NK-92 (cell line): ENCODE results near the gene MXRA8.
A peak's percentile ranks its signal among the peaks of the same experiment; 100 is the strongest.
"Not testable (repeated sequence)": the region's sequence is repeated elsewhere in the genome, so short reads cannot be mapped to it uniquely, and the experiment has no call there.

Experiments used
- DNase-seq: peaks from one replicate; lab custom pipeline; 2025; ENCODE audit not compliant: unreplicated experiment; lab: John Stamatoyannopoulos, UW

MXRA8 gene

GRCh38 chr1:1393428-1393827, 35.1 kb upstream of the MXRA8 start:
- DNase-seq, result no peak

GRCh38 chr1:1393014-1393413, 34.7 kb upstream of the MXRA8 start:
- no peak for DNase-seq

GRCh38 chr1:1391225-1391624, 32.9 kb upstream of the MXRA8 start:
- no peak for DNase-seq

GRCh38 chr1:1390675-1391074, 32.3 kb upstream of the MXRA8 start:
- no peak for DNase-seq

- no peak for DNase-seq
These were observed 29.7 kb upstream of the MXRA8 start for GRCh38 chr1:1388078-1388472.

GRCh38 chr1:1387098-1388077, 29.0 kb upstream of the MXRA8 start:
- no peak for DNase-seq

- no peak for DNase-seq
These were observed 27.6 kb upstream of the MXRA8 start for GRCh38 chr1:1385931-1386330.

- DNase-seq, result not testable (repeated sequence)
These were observed 27.0 kb upstream of the MXRA8 start for GRCh38 chr1:1385339-1385738.

- DNase-seq, result no peak
These were observed 22.9 kb upstream of the MXRA8 start for GRCh38 chr1:1381294-1381693.

- DNase-seq, result no peak
These were observed 22.5 kb upstream of the MXRA8 start for GRCh38 chr1:1380860-1381259.

GRCh38 chr1:1377540-1378205, 19.3 kb upstream of the MXRA8 start:
- no peak for DNase-seq

- DNase-seq, result no peak
These were observed 18.3 kb upstream of the MXRA8 start for GRCh38 chr1:1376551-1377226.

GRCh38 chr1:1374929-1375662, 16.7 kb upstream of the MXRA8 start, which contains the start of gene AURKAIP1:
Gene AURKAIP1, minus strand, starts transcription at chr1:1375207. Its CDS starts 451 bp downstream, at chr1:1374756.
- peak; percentile 59 for DNase-seq

GRCh38 chr1:1374589-1374928, 16.2 kb upstream of the MXRA8 start:
- no peak for DNase-seq

GRCh38 chr1:1373815-1374588, 15.6 kb upstream of the MXRA8 start:
- DNase-seq, result no peak

GRCh38 chr1:1373051-1373814, 14.9 kb upstream of the MXRA8 start:
- DNase-seq, result no peak

- no peak for DNase-seq
These were observed 13.7 kb upstream of the MXRA8 start for GRCh38 chr1:1371746-1372711.

GRCh38 chr1:1371364-1371745, 13.0 kb upstream of the MXRA8 start:
- no peak for DNase-seq
